ENCODE measurements around the gene OTOP1.

DNA sequence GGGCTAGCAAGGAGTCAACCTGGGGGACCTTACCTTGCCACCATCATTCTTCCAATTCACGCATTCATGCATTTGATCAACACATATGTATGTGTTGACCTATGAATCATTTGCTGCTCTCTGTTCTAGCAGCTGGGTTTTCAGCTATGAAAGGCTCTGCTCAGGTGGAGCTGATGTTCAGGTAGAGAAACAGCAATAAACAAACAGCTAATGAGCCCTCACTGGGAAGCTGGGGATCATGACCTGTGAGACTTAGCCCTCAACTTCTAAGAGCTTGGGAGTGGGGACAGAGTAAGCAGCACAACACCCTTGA is 1.6 kb upstream of the OTOP1 start:
- TF ChIP-seq, protein P1, sequence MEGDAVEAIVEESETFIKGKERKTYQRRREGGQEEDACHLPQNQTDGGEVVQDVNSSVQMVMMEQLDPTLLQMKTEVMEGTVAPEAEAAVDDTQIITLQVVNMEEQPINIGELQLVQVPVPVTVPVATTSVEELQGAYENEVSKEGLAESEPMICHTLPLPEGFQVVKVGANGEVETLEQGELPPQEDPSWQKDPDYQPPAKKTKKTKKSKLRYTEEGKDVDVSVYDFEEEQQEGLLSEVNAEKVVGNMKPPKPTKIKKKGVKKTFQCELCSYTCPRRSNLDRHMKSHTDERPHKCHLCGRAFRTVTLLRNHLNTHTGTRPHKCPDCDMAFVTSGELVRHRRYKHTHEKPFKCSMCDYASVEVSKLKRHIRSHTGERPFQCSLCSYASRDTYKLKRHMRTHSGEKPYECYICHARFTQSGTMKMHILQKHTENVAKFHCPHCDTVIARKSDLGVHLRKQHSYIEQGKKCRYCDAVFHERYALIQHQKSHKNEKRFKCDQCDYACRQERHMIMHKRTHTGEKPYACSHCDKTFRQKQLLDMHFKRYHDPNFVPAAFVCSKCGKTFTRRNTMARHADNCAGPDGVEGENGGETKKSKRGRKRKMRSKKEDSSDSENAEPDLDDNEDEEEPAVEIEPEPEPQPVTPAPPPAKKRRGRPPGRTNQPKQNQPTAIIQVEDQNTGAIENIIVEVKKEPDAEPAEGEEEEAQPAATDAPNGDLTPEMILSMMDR (IDR thresholded peaks at IDR 0.05; ENCODE audit: low read length): no peak
- TF ChIP-seq EZH2 (IDR thresholded peaks at IDR 0.05; ENCODE audit: borderline replicate concordance, low read length): no peak

All from OCI-LY1 (cell line).